ENCODE measurements around the gene RFPL4A.
A peak's percentile ranks its signal among the peaks of the same experiment; 100 is the strongest.

RFPL4A gene

GRCh38 chr19:55809381-55810058 is 50.6 kb downstream of the RFPL4A start:
- DNase-seq: peak; percentile 66

- DNase-seq: no peak
These were observed 52.4 kb downstream of the RFPL4A start for GRCh38 chr19:55811340-55811739.

- no peak for DNase-seq
These were observed 53.6 kb downstream of the RFPL4A start for GRCh38 chr19:55812449-55812848.

Measured in stimulated activated CD4-positive, alpha-beta T cell treated with anti-CD3 and anti-CD28 coated beads, Interleukin-1b, Interleukin-23, amount 100 ng/mL, for 48 hours (primary cell).